ENCODE results near the gene ATE1. TPM values are rescaled to one million over a fixed set of nuclear protein-coding genes. Genes with fewer than 3 reads are reported as not detected.

The ATE1 gene
- total and polyA plus RNA-seq, 2 donors (not counting 1 experiment from before 2014, with no cell fraction given) = 19.3 to 28.1 TPM

- Histone ChIP-seq H3K36me3 (ENCODE audit: control insufficient read depth, insufficient read depth, low read length) (no peaks in the 10 kb centered on the region), H3K27ac (ENCODE audit: insufficient read depth, low read length) (no peak overlapping the region), H2AFZ (ENCODE audit: low read length) (no peak overlapping the region), H4K20me1 (ENCODE audit: control insufficient read depth, extremely low read depth, insufficient read depth, low read length) (no peaks in the 10 kb centered on the region), H3K27me3 (ENCODE audit: control insufficient read depth, insufficient read depth, low read length) (no peaks in the 10 kb centered on the region), H3K79me2 (ENCODE audit: control insufficient read depth, insufficient read depth, low read length) (no peaks in the 10 kb centered on the region), H3K4me2 (ENCODE audit: extremely low read depth, insufficient read depth, low read length) (no peak overlapping the region), H3K9me3 (ENCODE audit: control insufficient read depth, insufficient read depth, low read depth, low read length) (no peaks in the 10 kb centered on the region), H3K4me3 (replicated peaks in 1 of 4; ENCODE audit: control extremely low read depth in 1 of 4, insufficient read depth in 1 of 4, low read depth in 3 of 4, low read length in 4 of 4) (no peak overlapping the region), H3K9ac (ENCODE audit: insufficient read depth, low read length) (no peak overlapping the region), H3K4me1 (ENCODE audit: control insufficient read depth, extremely low read depth, insufficient read depth, low read length) (no peaks in the 10 kb centered on the region)
- DNase-seq (ENCODE audit: low read depth in 2 of 2) = no peak
- TF ChIP-seq EZH2 (IDR thresholded peaks at IDR 0.05; ENCODE audit: low read length, missing control alignments) = no peak
- no peak for TF ChIP-seq CTCF (conservative IDR thresholded peaks at IDR 0.05 in 1 of 2, IDR thresholded peaks at IDR 0.05 in 1 of 2; ENCODE audit: low read depth in 1 of 2, low read length in 2 of 2)
These were observed 62.3 kb downstream of the ATE1 start for GRCh38 chr10:121865554-121865953.

GRCh38 chr10:121864653-121865052 lies 63.2 kb downstream of the ATE1 start:
- Histone ChIP-seq H3K4me2 (ENCODE audit: extremely low read depth, insufficient read depth, low read length) (no peak overlapping the region), H3K4me3 (replicated peaks in 1 of 4; ENCODE audit: control extremely low read depth in 1 of 4, insufficient read depth in 1 of 4, low read depth in 3 of 4, low read length in 4 of 4) (no peak overlapping the region), H4K20me1 (ENCODE audit: control insufficient read depth, extremely low read depth, insufficient read depth, low read length) (no peaks in the 10 kb centered on the region), H3K4me1 (ENCODE audit: control insufficient read depth, extremely low read depth, insufficient read depth, low read length) (no peaks in the 10 kb centered on the region), H3K9me3 (ENCODE audit: control insufficient read depth, insufficient read depth, low read depth, low read length) (no peaks in the 10 kb centered on the region), H3K79me2 (ENCODE audit: control insufficient read depth, insufficient read depth, low read length) (no peaks in the 10 kb centered on the region), H3K9ac (ENCODE audit: insufficient read depth, low read length) (no peak overlapping the region), H2AFZ (ENCODE audit: low read length) (no peak overlapping the region), H3K27me3 (ENCODE audit: control insufficient read depth, insufficient read depth, low read length) (no peaks in the 10 kb centered on the region), H3K36me3 (ENCODE audit: control insufficient read depth, insufficient read depth, low read length) (no peaks in the 10 kb centered on the region), H3K27ac (ENCODE audit: insufficient read depth, low read length) (no peak overlapping the region)
- no peak for TF ChIP-seq CTCF (conservative IDR thresholded peaks at IDR 0.05 in 1 of 2, IDR thresholded peaks at IDR 0.05 in 1 of 2; ENCODE audit: low read depth in 1 of 2, low read length in 2 of 2)
- TF ChIP-seq EZH2 (IDR thresholded peaks at IDR 0.05; ENCODE audit: low read length, missing control alignments) = no peak
- no peak for DNase-seq (ENCODE audit: low read depth in 2 of 2)

- no peak for DNase-seq (ENCODE audit: low read depth in 2 of 2)
- Histone ChIP-seq H3K36me3 (ENCODE audit: control insufficient read depth, insufficient read depth, low read length) (no peaks in the 10 kb centered on the region), H3K27ac (ENCODE audit: insufficient read depth, low read length) (no peak overlapping the region), H3K4me2 (ENCODE audit: extremely low read depth, insufficient read depth, low read length) (no peak overlapping the region), H2AFZ (ENCODE audit: low read length) (no peak overlapping the region), H3K9me3 (ENCODE audit: control insufficient read depth, insufficient read depth, low read depth, low read length) (no peaks in the 10 kb centered on the region), H4K20me1 (ENCODE audit: control insufficient read depth, extremely low read depth, insufficient read depth, low read length) (no peaks in the 10 kb centered on the region), H3K9ac (ENCODE audit: insufficient read depth, low read length) (no peak overlapping the region), H3K4me1 (ENCODE audit: control insufficient read depth, extremely low read depth, insufficient read depth, low read length) (no peaks in the 10 kb centered on the region), H3K27me3 (ENCODE audit: control insufficient read depth, insufficient read depth, low read length) (no peaks in the 10 kb centered on the region), H3K4me3 (replicated peaks in 1 of 4; ENCODE audit: control extremely low read depth in 1 of 4, insufficient read depth in 1 of 4, low read depth in 3 of 4, low read length in 4 of 4) (no peak overlapping the region), H3K79me2 (ENCODE audit: control insufficient read depth, insufficient read depth, low read length) (no peaks in the 10 kb centered on the region)
- TF ChIP-seq CTCF (conservative IDR thresholded peaks at IDR 0.05 in 1 of 2, IDR thresholded peaks at IDR 0.05 in 1 of 2; ENCODE audit: low read depth in 1 of 2, low read length in 2 of 2) (no peak), EZH2 (IDR thresholded peaks at IDR 0.05; ENCODE audit: low read length, missing control alignments) (no peak)
These were observed 63.7 kb downstream of the ATE1 start for GRCh38 chr10:121864168-121864567.

Data from fibroblast of lung (primary cell).